BE2C (cell line): ENCODE data around the gene BLVRA.
"Not testable (repeated sequence)": the region's sequence is repeated elsewhere in the genome, so short reads cannot be mapped to it uniquely, and the experiment has no call there.

Experiments
- DNase-seq: peaks from one replicate; pipeline ENCODE4 v3.0.0-alpha.2; 2020
- H3K27me3 ChIP-seq: fragments of 250-450 bp; sonication (Bioruptor Pico); 2 replicates; pipeline ENCODE4 v1.5.1; 2020; ENCODE audit warnings: mild to moderate bottlenecking
- H3K36me3 ChIP-seq: fragments of 250-450 bp; sonication (Bioruptor Pico); 2 replicates; pipeline ENCODE4 v1.5.1; 2020; ENCODE audit warnings: mild to moderate bottlenecking
- H3K4me1 ChIP-seq: fragments of 250-450 bp; sonication (Bioruptor Pico); 2 replicates; pipeline ENCODE4 v1.5.1; 2020
- H3K4me3 ChIP-seq: 2 replicates; pipeline ENCODE4 v1.5.1; 2011; ENCODE audit warnings: low read depth, low read length
- H3K9me3 ChIP-seq: fragments of 250-450 bp; sonication (Bioruptor Pico); 2 replicates; pipeline ENCODE4 v1.5.1; 2020
- TF ChIP-seq, protein P1 (sequence below): IDR thresholded peaks from 2 replicates; pipeline ENCODE4 v1.5.1; 2012; ENCODE audit warnings: mild to moderate bottlenecking, low read depth, low read length

BLVRA gene

GRCh38 chr7:43784030-43784584 is 25.6 kb downstream of the BLVRA start:
- H3K36me3 ChIP-seq, result no peaks in the 10 kb centered on the region; the same call in 1 of the 2 replicates
- no peaks in the 10 kb centered on the region for H3K27me3 ChIP-seq
- H3K9me3 ChIP-seq, result no peaks in the 10 kb centered on the region
- no peaks in the 10 kb centered on the region for H3K4me1 ChIP-seq
- TF ChIP-seq, protein P1, sequence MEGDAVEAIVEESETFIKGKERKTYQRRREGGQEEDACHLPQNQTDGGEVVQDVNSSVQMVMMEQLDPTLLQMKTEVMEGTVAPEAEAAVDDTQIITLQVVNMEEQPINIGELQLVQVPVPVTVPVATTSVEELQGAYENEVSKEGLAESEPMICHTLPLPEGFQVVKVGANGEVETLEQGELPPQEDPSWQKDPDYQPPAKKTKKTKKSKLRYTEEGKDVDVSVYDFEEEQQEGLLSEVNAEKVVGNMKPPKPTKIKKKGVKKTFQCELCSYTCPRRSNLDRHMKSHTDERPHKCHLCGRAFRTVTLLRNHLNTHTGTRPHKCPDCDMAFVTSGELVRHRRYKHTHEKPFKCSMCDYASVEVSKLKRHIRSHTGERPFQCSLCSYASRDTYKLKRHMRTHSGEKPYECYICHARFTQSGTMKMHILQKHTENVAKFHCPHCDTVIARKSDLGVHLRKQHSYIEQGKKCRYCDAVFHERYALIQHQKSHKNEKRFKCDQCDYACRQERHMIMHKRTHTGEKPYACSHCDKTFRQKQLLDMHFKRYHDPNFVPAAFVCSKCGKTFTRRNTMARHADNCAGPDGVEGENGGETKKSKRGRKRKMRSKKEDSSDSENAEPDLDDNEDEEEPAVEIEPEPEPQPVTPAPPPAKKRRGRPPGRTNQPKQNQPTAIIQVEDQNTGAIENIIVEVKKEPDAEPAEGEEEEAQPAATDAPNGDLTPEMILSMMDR, result no peak
- no peak for DNase-seq
- H3K4me3 ChIP-seq, result no peak overlapping the region

- not testable (repeated sequence) for H3K36me3 ChIP-seq, H3K27me3 ChIP-seq, H3K9me3 ChIP-seq, DNase-seq, H3K4me1 ChIP-seq, H3K4me3 ChIP-seq
Observed at GRCh38 chr7:43784585-43785087, 26.2 kb downstream of the BLVRA start.

- H3K27me3 ChIP-seq, result no peaks in the 10 kb centered on the region
- no peaks in the 10 kb centered on the region for H3K9me3 ChIP-seq
- H3K4me1 ChIP-seq, result no peaks in the 10 kb centered on the region
- H3K36me3 ChIP-seq, result no peaks in the 10 kb centered on the region; the same call in 1 of the 2 replicates
- TF ChIP-seq, protein P1, result no peak
- H3K4me3 ChIP-seq, result no peak overlapping the region
- DNase-seq, result no peak
Observed at GRCh38 chr7:43785420-43785819, 26.9 kb downstream of the BLVRA start.

GRCh38 chr7:43787771-43788170 is 29.3 kb downstream of the BLVRA start:
- no peak for DNase-seq
- TF ChIP-seq, protein P1, result no peak
- Histone ChIP-seq H3K9me3 (no peaks in the 10 kb centered on the region), H3K36me3 (peaks cover 15% of the 10 kb centered on the region; the same call in 1 of the 2 replicates), H3K4me3 (no peak overlapping the region), H3K27me3 (no peaks in the 10 kb centered on the region), H3K4me1 (no peaks in the 10 kb centered on the region)

DNA sequence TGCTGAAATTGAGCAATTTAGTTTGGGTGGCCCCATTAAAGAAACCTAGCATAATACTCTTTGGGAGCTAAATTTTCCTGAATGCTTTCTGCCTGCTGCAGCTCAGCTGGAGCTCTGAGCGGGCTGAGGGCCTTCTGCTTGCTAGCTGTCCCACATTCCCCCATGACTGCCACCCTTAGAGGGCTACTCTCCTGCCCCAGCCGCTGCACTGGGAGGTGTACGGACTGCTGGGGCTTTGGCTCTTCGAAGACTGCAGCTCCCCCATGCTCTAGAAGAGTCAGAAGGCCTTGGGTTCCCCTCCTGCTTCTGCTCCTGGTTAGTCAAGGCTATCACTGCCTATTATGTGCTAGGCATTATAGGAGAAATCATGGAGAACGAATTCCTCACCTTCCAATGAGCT is 31.5 kb downstream of the BLVRA start:
- H3K4me1 ChIP-seq, result no peaks in the 10 kb centered on the region
- TF ChIP-seq, protein P1, result no peak

DNA sequence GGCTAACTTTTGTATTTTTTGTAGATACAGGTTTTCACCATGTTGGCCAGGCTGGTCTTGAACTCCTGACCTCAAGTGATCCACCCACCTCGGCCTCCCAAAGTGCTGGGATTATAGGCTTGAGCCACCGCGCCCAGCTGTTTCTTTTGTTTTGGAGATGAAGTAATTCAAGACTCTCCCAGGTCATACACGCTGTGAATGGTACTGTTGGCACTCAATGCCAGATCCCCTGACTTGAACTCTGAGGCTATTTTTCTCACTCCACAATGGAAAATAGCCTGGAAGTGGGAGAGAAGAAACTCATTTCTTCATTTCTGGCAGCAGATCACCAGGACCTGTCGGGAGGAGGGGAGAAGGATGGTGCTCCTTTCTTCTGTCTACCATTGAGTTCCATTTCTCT is 32.4 kb downstream of the BLVRA start:
- TF ChIP-seq, protein P1, result no peak
- Histone ChIP-seq H3K36me3 (peaks cover 15% of the 10 kb centered on the region; the same call in 1 of the 2 replicates), H3K4me3 (no peak overlapping the region)

More for the DNA sequence above, 31.5 kb downstream of the BLVRA start:
- H3K9me3 ChIP-seq, result no peaks in the 10 kb centered on the region
- H3K36me3 ChIP-seq, result peaks cover 15% of the 10 kb centered on the region; the same call in 1 of the 2 replicates
- no peak for DNase-seq
- no peak overlapping the region for H3K4me3 ChIP-seq
- H3K27me3 ChIP-seq, result no peaks in the 10 kb centered on the region

More for the DNA sequence above, 32.4 kb downstream of the BLVRA start:
- DNase-seq, result no peak
- no peaks in the 10 kb centered on the region for H3K27me3 ChIP-seq
- no peaks in the 10 kb centered on the region for H3K4me1 ChIP-seq
- H3K9me3 ChIP-seq, result no peaks in the 10 kb centered on the region
